Skeletal muscle tissue (tissue), 4 donors: ENCODE measurements around the gene UGDH. TPM values are rescaled to one million over a fixed set of nuclear protein-coding genes. Genes with fewer than 3 reads are reported as not detected.
"Not testable (repeated sequence)": the region's sequence is repeated elsewhere in the genome, so short reads cannot be mapped to it uniquely, and the experiment has no call there.

Experiments used
- H3K27ac ChIP-seq: one replicate; pipeline ENCODE4 v1.7.0; 2013; ENCODE audit warnings: mild to moderate bottlenecking, low read depth, low read length, inconsistent platforms
- H3K27me3 ChIP-seq, 3 donors: one replicate each; pipeline ENCODE4 v1.7.0; 2013; ENCODE audit warnings: low read length in 3 of 3; ENCODE audit not compliant: control insufficient read depth in 3 of 3, insufficient read depth in 3 of 3
- H3K36me3 ChIP-seq, 3 donors: one replicate each; pipeline ENCODE4 v1.7.0; 2013; ENCODE audit warnings: low read length in 3 of 3; ENCODE audit not compliant: control insufficient read depth in 3 of 3, insufficient read depth in 3 of 3
- H3K4me1 ChIP-seq, 3 donors: one replicate each; pipeline ENCODE4 v1.7.0; 2013; ENCODE audit warnings: low read length in 3 of 3, mild to moderate bottlenecking in 3 of 3; ENCODE audit not compliant: control insufficient read depth in 3 of 3, insufficient read depth in 3 of 3
- H3K4me3 ChIP-seq, 3 donors: one replicate each; pipeline ENCODE4 v1.7.0; 2013; ENCODE audit warnings: low read length in 3 of 3
- H3K9ac ChIP-seq, 3 donors: one replicate each; pipeline ENCODE4 v1.7.0; 2013; ENCODE audit warnings: low read length in 3 of 3, mild to moderate bottlenecking in 3 of 3, moderate library complexity in 2 of 3, low read depth in 1 of 3
- H3K9me3 ChIP-seq, 3 donors: one replicate each; pipeline ENCODE4 v1.7.0; 2013; ENCODE audit warnings: low read length in 3 of 3; ENCODE audit not compliant: control insufficient read depth in 3 of 3
- total RNA-seq: library from RNA; depleted of rRNA; stranded (reverse); fragments of >200 nt; gene quantifications from one replicate; pipeline ENCODE4 v1.2.3, GENCODE V29; 2014
- donor health status: Osteomylitis.

Gene UGDH
- total RNA-seq, 1 donor from 2014 or later = 30.8 TPM

GRCh38 chr4:39555472-39555871 lies 28.2 kb upstream of the UGDH start:
- Histone ChIP-seq H3K27me3 (no peaks in the 10 kb centered on the region), H3K4me3 (no peak overlapping the region), H3K4me1 (no peaks in the 10 kb centered on the region), H3K36me3 (peaks cover 0 to 15% (median 4%) of the 10 kb centered on the region in 3 donors), H3K27ac (no peak overlapping the region), H3K9me3 (no peaks in the 10 kb centered on the region), H3K9ac (no peak overlapping the region)

GRCh38 chr4:39548425-39549067 lies 21.3 kb upstream of the UGDH start:
- no peak overlapping the region for H3K27ac ChIP-seq
- peaks cover 0 to 5% (median 0%) of the 10 kb centered on the region in 3 donors for H3K36me3 ChIP-seq
- no peaks in the 10 kb centered on the region for H3K4me1 ChIP-seq
- H3K9me3 ChIP-seq = no peaks in the 10 kb centered on the region
- H3K9ac ChIP-seq = no peak overlapping the region
- H3K27me3 ChIP-seq = no peaks in the 10 kb centered on the region
- H3K4me3 ChIP-seq = no peak overlapping the region

- Histone ChIP-seq H3K9me3 (no peaks in the 10 kb centered on the region), H3K27me3 (no peaks in the 10 kb centered on the region), H3K36me3 (peaks cover 0 to 2% (median 0%) of the 10 kb centered on the region in 3 donors), H3K4me1 (no peaks in the 10 kb centered on the region), H3K9ac (no peak overlapping the region), H3K27ac (no peak overlapping the region), H3K4me3 (no peak overlapping the region)
These were observed 17.5 kb upstream of the UGDH start for GRCh38 chr4:39544580-39545315.

GRCh38 chr4:39544080-39544479 lies 16.8 kb upstream of the UGDH start:
- not testable (repeated sequence) for H3K9ac ChIP-seq, H3K36me3 ChIP-seq, H3K4me1 ChIP-seq, H3K9me3 ChIP-seq, H3K27me3 ChIP-seq, H3K27ac ChIP-seq, H3K4me3 ChIP-seq

- H3K27me3 ChIP-seq = no peaks in the 10 kb centered on the region
- no peak overlapping the region for H3K27ac ChIP-seq
- H3K9me3 ChIP-seq = no peaks in the 10 kb centered on the region
- H3K9ac ChIP-seq = no peak overlapping the region
- no peaks in the 10 kb centered on the region for H3K4me1 ChIP-seq
- H3K4me3 ChIP-seq = no peak overlapping the region
- H3K36me3 ChIP-seq = peaks cover 0 to 2% (median 0%) of the 10 kb centered on the region in 3 donors
These were observed 15.8 kb upstream of the UGDH start for GRCh38 chr4:39543034-39543433.

GRCh38 chr4:39542611-39543012 lies 15.4 kb upstream of the UGDH start:
- peaks cover 0 to 2% (median 0%) of the 10 kb centered on the region in 3 donors for H3K36me3 ChIP-seq
- H3K4me3 ChIP-seq = no peak overlapping the region
- H3K9me3 ChIP-seq = no peaks in the 10 kb centered on the region
- H3K9ac ChIP-seq = no peak overlapping the region
- no peak overlapping the region for H3K27ac ChIP-seq
- no peaks in the 10 kb centered on the region for H3K4me1 ChIP-seq
- no peaks in the 10 kb centered on the region for H3K27me3 ChIP-seq

GRCh38 chr4:39541987-39542610 lies 14.9 kb upstream of the UGDH start:
- Histone ChIP-seq H3K4me3 (no peak overlapping the region), H3K9ac (no peak overlapping the region), H3K36me3 (peaks cover 0 to 2% (median 0%) of the 10 kb centered on the region in 3 donors), H3K27me3 (no peaks in the 10 kb centered on the region), H3K27ac (no peak overlapping the region), H3K4me1 (no peaks in the 10 kb centered on the region), H3K9me3 (no peaks in the 10 kb centered on the region)

- H3K36me3 ChIP-seq = peaks cover 0 to 6% (median 2%) of the 10 kb centered on the region in 3 donors
- H3K9me3 ChIP-seq = no peaks in the 10 kb centered on the region
- H3K27ac ChIP-seq = no peak overlapping the region
- H3K27me3 ChIP-seq = no peaks in the 10 kb centered on the region
- H3K4me3 ChIP-seq = no peak overlapping the region
- H3K9ac ChIP-seq = no peak overlapping the region
- no peaks in the 10 kb centered on the region for H3K4me1 ChIP-seq
These were observed 11.9 kb upstream of the UGDH start for GRCh38 chr4:39539089-39539611.

GRCh38 chr4:39533541-39533940 lies 6.3 kb upstream of the UGDH start:
- no peak overlapping the region for H3K4me3 ChIP-seq
- H3K27me3 ChIP-seq = no peaks in the 10 kb centered on the region
- peaks cover 1 to 6% (median 3%) of the 10 kb centered on the region in 3 donors for H3K4me1 ChIP-seq
- H3K27ac ChIP-seq = no peak overlapping the region
- no peak overlapping the region for H3K9ac ChIP-seq
- H3K36me3 ChIP-seq = peaks cover 0 to 13% (median 9%) of the 10 kb centered on the region in 3 donors
- no peaks in the 10 kb centered on the region for H3K9me3 ChIP-seq

- H3K4me3 ChIP-seq, H3K27ac ChIP-seq, H3K9me3 ChIP-seq, H3K9ac ChIP-seq, H3K27me3 ChIP-seq: not testable (repeated sequence)
- H3K36me3 ChIP-seq = peaks cover 0 to 13% (median 9%) of the 10 kb centered on the region in 3 donors
- peaks cover 3 to 12% (median 7%) of the 10 kb centered on the region in 3 donors for H3K4me1 ChIP-seq
These were observed 5.0 kb upstream of the UGDH start for GRCh38 chr4:39532237-39532636.
